HG03571 (cell line): ENCODE data around the gene USP20.

Experiments used
- ATAC-seq: cut with Tn5 transposase; IDR thresholded peaks from one replicate; pipeline ENCODE4 v1.9.1; 2021; ENCODE audit not compliant: unreplicated experiment

Gene USP20

GRCh38 chr9:129823542-129823934 is 11.7 kb upstream of the USP20 start:
- ATAC-seq = no peak

- peak; percentile 78 for ATAC-seq
Observed at GRCh38 chr9:129823935-129824601, 11.2 kb upstream of the USP20 start, which contains the start of gene TOR1A. TSS of gene TOR1A (minus strand) at chr9:129824136. CDS start at chr9:129824085, 51 bp downstream.

GRCh38 chr9:129826344-129826743 is 8.9 kb upstream of the USP20 start:
- ATAC-seq = no peak

- no peak for ATAC-seq
Observed at GRCh38 chr9:129826759-129827158, 8.5 kb upstream of the USP20 start.

- no peak for ATAC-seq
Observed at GRCh38 chr9:129828051-129828450, 7.2 kb upstream of the USP20 start.

GRCh38 chr9:129828969-129829368 is 6.3 kb upstream of the USP20 start:
- no peak for ATAC-seq

- no peak for ATAC-seq
Observed at GRCh38 chr9:129832982-129833381, 2.3 kb upstream of the USP20 start.

- no peak for ATAC-seq
Observed at GRCh38 chr9:129834489-129835127, 650 bp upstream of the USP20 start.

GRCh38 chr9:129835860-129836223 is 584 bp downstream of the USP20 start:
- ATAC-seq = no peak

- no peak for ATAC-seq
Observed at GRCh38 chr9:129836311-129837007, 1.2 kb downstream of the USP20 start.

- no peak for ATAC-seq
Observed at GRCh38 chr9:129838707-129839259, 3.5 kb downstream of the USP20 start.

GRCh38 chr9:129839324-129840023 is 4.2 kb downstream of the USP20 start:
- no peak for ATAC-seq

GRCh38 chr9:129840034-129840433 is 4.8 kb downstream of the USP20 start:
- ATAC-seq = no peak

- ATAC-seq = no peak
Observed at GRCh38 chr9:129841071-129841470, 5.8 kb downstream of the USP20 start.

- no peak for ATAC-seq
Observed at GRCh38 chr9:129845373-129845772, 10.1 kb downstream of the USP20 start.

- ATAC-seq = no peak
Observed at GRCh38 chr9:129848712-129849441, 13.6 kb downstream of the USP20 start.

GRCh38 chr9:129849901-129850300 is 14.6 kb downstream of the USP20 start:
- no peak for ATAC-seq

- no peak for ATAC-seq
Observed at GRCh38 chr9:129850821-129851550, 15.7 kb downstream of the USP20 start.

- ATAC-seq = no peak
Observed at GRCh38 chr9:129851821-129852220, 16.6 kb downstream of the USP20 start.

GRCh38 chr9:129852579-129852978 is 17.3 kb downstream of the USP20 start:
- ATAC-seq = no peak
